ENCODE data around the gene SETD7. TPM values are rescaled to one million over a fixed set of nuclear protein-coding genes. Genes with fewer than 3 reads are reported as not detected.

SETD7 gene
- total and polyA plus RNA-seq, 2 donors from 2014 or later: 6.5 to 29.1 TPM

- intact Hi-C loops (cut with DNase I): no loop called here
- peak overlapping the region; percentile 88 to 96 (median 96) for H3K9ac ChIP-seq (ENCODE audit: low read length in 3 of 3)
- no peaks in the 10 kb centered on the region for H3K9me3 ChIP-seq (ENCODE audit: control insufficient read depth in 2 of 3, insufficient read depth in 1 of 3, low read length in 3 of 3)
- no peaks in the 10 kb centered on the region for H3K36me3 ChIP-seq (ENCODE audit: control insufficient read depth in 2 of 3, insufficient read depth in 3 of 3, low read length in 3 of 3)
- H3K27me3 ChIP-seq (ENCODE audit: control insufficient read depth, insufficient read depth, low read length): no peaks in the 10 kb centered on the region
- DNase-seq (peak; percentile 98 to 100 (median 98)), FAIRE-seq (no peak)
- TF ChIP-seq CTCF (IDR thresholded peaks at IDR 0.05; ENCODE audit: borderline replicate concordance, extremely low read depth, insufficient read depth): no peak
- H3K4me1 ChIP-seq (ENCODE audit: control insufficient read depth in 2 of 3, insufficient read depth in 2 of 3, low read depth in 1 of 3, low read length in 3 of 3): peaks cover 0 to 18% (median 8%) of the 10 kb centered on the region in 3 donors
- H3K4me3 ChIP-seq (ENCODE audit: low read length in 3 of 3): peak overlapping the region; percentile 88 to 98 (median 98)
- peak overlapping the region; percentile 98 to 99 for H3K27ac ChIP-seq (ENCODE audit: low read depth in 2 of 2, low read length in 2 of 2)
These were observed 102.5 kb downstream of the SETD7 start for GRCh38 chr4:139453371-139454110.

DNA sequence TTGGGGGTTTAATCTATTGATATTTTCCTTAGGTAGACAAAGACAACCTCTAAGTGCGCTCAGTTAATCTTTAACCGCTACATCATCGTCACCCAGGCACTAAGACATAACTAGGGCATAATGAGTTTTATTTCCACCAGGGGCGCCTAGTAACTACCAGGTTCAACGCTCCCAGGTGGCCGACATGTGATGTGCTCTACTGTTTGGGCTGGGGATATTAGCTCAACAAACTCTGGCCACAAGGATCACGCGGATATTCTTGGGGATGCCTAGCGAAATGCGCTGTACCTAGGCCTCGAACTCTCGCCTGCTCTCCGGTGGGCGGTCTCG is 103.0 kb downstream of the SETD7 start:
- Histone ChIP-seq H3K27me3 (ENCODE audit: control insufficient read depth, insufficient read depth, low read length) (no peaks in the 10 kb centered on the region), H3K4me1 (ENCODE audit: control insufficient read depth in 2 of 3, insufficient read depth in 2 of 3, low read depth in 1 of 3, low read length in 3 of 3) (peaks cover 0 to 18% (median 8%) of the 10 kb centered on the region in 3 donors), H3K27ac (ENCODE audit: low read depth in 2 of 2, low read length in 2 of 2) (peak overlapping the region; percentile 98 to 99), H3K9me3 (ENCODE audit: control insufficient read depth in 2 of 3, insufficient read depth in 1 of 3, low read length in 3 of 3) (no peaks in the 10 kb centered on the region), H3K4me3 (ENCODE audit: low read length in 3 of 3) (peak overlapping the region; percentile 88 to 98 (median 98)), H3K9ac (ENCODE audit: low read length in 3 of 3) (peak overlapping the region; percentile 82 to 96 (median 88)), H3K36me3 (ENCODE audit: control insufficient read depth in 2 of 3, insufficient read depth in 3 of 3, low read length in 3 of 3) (no peaks in the 10 kb centered on the region)
- TF ChIP-seq CTCF (IDR thresholded peaks at IDR 0.05; ENCODE audit: borderline replicate concordance, extremely low read depth, insufficient read depth): peak; percentile 20
- no peak for FAIRE-seq
- intact Hi-C loops (cut with DNase I): no loop called here
- peak in 2 of 5 donors; percentile 84 to 88 for DNase-seq

DNA sequence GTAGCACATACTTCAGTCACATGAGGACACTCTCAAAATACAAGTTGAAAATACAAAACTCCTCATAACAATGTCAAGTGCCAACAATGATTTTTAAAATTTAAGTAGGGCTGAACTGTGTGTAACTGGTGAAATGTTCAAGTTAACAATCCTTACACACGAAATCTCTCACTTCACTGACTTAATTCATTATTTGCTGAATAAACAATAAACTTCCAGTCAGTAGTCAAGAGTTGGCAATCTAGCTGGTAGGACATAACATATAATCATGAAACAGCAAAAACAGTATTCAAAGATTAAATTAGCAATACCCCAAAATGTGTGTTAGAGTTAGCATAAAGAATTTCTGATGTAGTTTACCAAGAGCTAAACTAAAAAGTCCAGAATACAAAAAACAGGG is 104.0 kb downstream of the SETD7 start:
- Histone ChIP-seq H3K27me3 (ENCODE audit: control insufficient read depth, insufficient read depth, low read length) (no peaks in the 10 kb centered on the region), H3K4me3 (ENCODE audit: low read length in 3 of 3) (peak overlapping the region in 1 of 3 donors; percentile 88), H3K27ac (ENCODE audit: low read depth in 2 of 2, low read length in 2 of 2) (peak overlapping the region in 1 of 2 donors; percentile 28), H3K9ac (ENCODE audit: low read length in 3 of 3) (no peak overlapping the region), H3K4me1 (ENCODE audit: control insufficient read depth in 2 of 3, insufficient read depth in 2 of 3, low read depth in 1 of 3, low read length in 3 of 3) (peaks cover 0 to 15% (median 8%) of the 10 kb centered on the region in 3 donors), H3K9me3 (ENCODE audit: control insufficient read depth in 2 of 3, insufficient read depth in 1 of 3, low read length in 3 of 3) (no peaks in the 10 kb centered on the region), H3K36me3 (ENCODE audit: control insufficient read depth in 2 of 3, insufficient read depth in 3 of 3, low read length in 3 of 3) (no peaks in the 10 kb centered on the region)
- no peak for TF ChIP-seq CTCF (IDR thresholded peaks at IDR 0.05; ENCODE audit: borderline replicate concordance, extremely low read depth, insufficient read depth)
- FAIRE-seq (no peak), DNase-seq (no peak)
- intact Hi-C loops (cut with DNase I): no loop called here

All from kidney (tissue), 14 donors.